HCT116 (cell line): Measurements from ENCODE around the gene RNF13. TPM values are rescaled to one million over a fixed set of nuclear protein-coding genes. Genes with fewer than 3 reads are reported as not detected.

Source experiments
- ATAC-seq: fragments of 200-7000 bp; cut with Tn5 transposase; 2 replicates; pipeline ENCODE4 v1.9.1; 2020; ENCODE audit warnings: mild to moderate bottlenecking, moderate library complexity
- BruUV-seq: library from RNA; stranded (reverse); fragments of 400-500 nt; replicated peaks from 2 replicates; lab custom pipeline; 2021; lab: Mats Ljungman, UMichigan
- CTCF ChIA-PET: fragments of 300-600 bp; sonication (Branson Sonifier 250); formaldehyde crosslinking; loops from one replicate; lab custom pipeline; 2021; ENCODE audit warnings: antibody characterized with exemption; lab: Charles Lee
- POLR2A ChIA-PET: fragments of 300-600, 350-600 bp; sonication (Branson Sonifier 250); formaldehyde crosslinking; loops from one replicate; lab custom pipeline; 2021; ENCODE audit warnings: antibody characterized with exemption; lab: Charles Lee
- RAD21 ChIA-PET, 2 experiments: fragments of 300-600 bp; sonication (Branson Sonifier 250); formaldehyde crosslinking; loops; one replicate each; lab custom pipeline; 2023; ENCODE audit warnings: low total read pairs in 2 of 2; ENCODE audit not compliant: uncharacterized antibody in 2 of 2, unreplicated experiment in 2 of 2, low non-redundant PET in 1 of 2; lab: Charles Lee
- DNase-seq: peaks from one replicate; pipeline ENCODE4 v3.0.0-alpha.2; 2010; ENCODE audit warnings: low read depth, low spot score
- H2AFZ ChIP-seq: fragments of 200-600 bp; shearing (Covaris generic), sonication (generic); 2 replicates; pipeline ENCODE4 v1.6.1; 2017; ENCODE audit warnings: low read depth, mixed run types, mixed read lengths, antibody characterized with exemption, low read length; ENCODE audit not compliant: poor library complexity, severe bottlenecking
- H3K27ac ChIP-seq: 2 replicates; pipeline ENCODE4 v1.5.1; 2012; ENCODE audit warnings: low read depth, low read length
- H3K27me3 ChIP-seq: fragments of 200-600 bp; sonication (generic); 2 replicates; pipeline ENCODE4 v1.6.1; 2016; ENCODE audit warnings: mixed run types, low read length, mixed read lengths; ENCODE audit not compliant: insufficient read depth
- H3K36me3 ChIP-seq, 2 experiments: fragments of 200-500 bp in 1 of 2; fragments of 200-600 bp in 1 of 2; sonication (Bioruptor generic) in 1 of 2; sonication (generic) in 1 of 2; 2 replicates each; pipeline versions ENCODE4 v1.5.1 to v1.6.1; 2014 to 2016; ENCODE audit warnings: low read length in 2 of 2, inconsistent platforms in 1 of 2, mixed read lengths in 1 of 2, mixed run types in 1 of 2; ENCODE audit not compliant: insufficient read depth in 2 of 2, control insufficient read depth in 1 of 2
- H3K4me1 ChIP-seq, 2 experiments: fragments of 200-600 bp in 1 of 2; sonication (generic) in 1 of 2; 2 replicates each; pipeline versions ENCODE4 v1.5.1 to v1.6.1; 2012 to 2017; ENCODE audit warnings: low read length in 2 of 2, inconsistent platforms in 1 of 2, mild to moderate bottlenecking in 1 of 2, mixed read lengths in 1 of 2, mixed run types in 1 of 2, moderate library complexity in 1 of 2; ENCODE audit not compliant: insufficient read depth in 2 of 2, control insufficient read depth in 1 of 2
- H3K4me2 ChIP-seq: fragments of 200-600 bp; sonication (generic); 2 replicates; pipeline ENCODE4 v1.6.1; 2017; ENCODE audit warnings: mixed run types, low read length, mixed read lengths
- H3K4me3 ChIP-seq, 2 experiments: fragments of 200-600 bp in 1 of 2; sonication (generic) in 1 of 2; replicated peaks in 1 of 2; 2 replicates each; pipeline ENCODE4 v1.5.1; 2011 to 2016; ENCODE audit warnings: low read length in 2 of 2, control low read depth in 1 of 2, low read depth in 1 of 2, mild to moderate bottlenecking in 1 of 2, mixed read lengths in 1 of 2, mixed run types in 1 of 2
- H3K79me2 ChIP-seq: fragments of 200-600 bp; sonication (generic); 2 replicates; pipeline ENCODE4 v1.6.1; 2017; ENCODE audit warnings: mild to moderate bottlenecking, mixed run types, low read length, moderate library complexity, mixed read lengths; ENCODE audit not compliant: insufficient read depth
- H3K9ac ChIP-seq: fragments of 200-600 bp; sonication (generic); 2 replicates; pipeline ENCODE4 v1.6.1; 2016; ENCODE audit warnings: low read length, mixed read lengths
- H3K9me2 ChIP-seq: fragments of 200-600 bp; sonication (generic), shearing (Covaris generic); 2 replicates; pipeline ENCODE4 v1.6.1; 2017; ENCODE audit warnings: mixed run types, mild to moderate bottlenecking, moderate library complexity; ENCODE audit not compliant: insufficient read depth
- H3K9me3 ChIP-seq, 2 experiments: fragments of 200-500 bp in 1 of 2; fragments of 200-600 bp in 1 of 2; sonication (Bioruptor generic) in 1 of 2; sonication (generic) in 1 of 2; 2 replicates each; pipeline ENCODE4 v1.6.1; 2014 to 2017; ENCODE audit warnings: low read length in 2 of 2, mixed read lengths in 2 of 2, inconsistent platforms in 1 of 2, low read depth in 1 of 2, mild to moderate bottlenecking in 1 of 2, mixed run types in 1 of 2, moderate library complexity in 1 of 2; ENCODE audit not compliant: control insufficient read depth in 1 of 2, insufficient read depth in 1 of 2
- H4K20me1 ChIP-seq: fragments of 200-600 bp; sonication (generic), shearing (Covaris generic); 2 replicates; pipeline ENCODE4 v1.6.1; 2017; ENCODE audit warnings: mixed run types, mild to moderate bottlenecking, moderate library complexity; ENCODE audit not compliant: insufficient read depth
- CBX3 ChIP-seq: IDR thresholded peaks from 2 replicates; pipeline ENCODE4 v1.6.1; 2012; ENCODE audit warnings: low read depth
- CEBPB ChIP-seq: IDR thresholded peaks from 2 replicates; pipeline ENCODE4 v1.6.1; 2012; ENCODE audit warnings: low read depth
- ELF1 ChIP-seq: IDR thresholded peaks from 2 replicates; pipeline ENCODE4 v1.6.1; 2012; ENCODE audit warnings: low read depth, borderline replicate concordance
- EZH2phosphoT487 ChIP-seq: fragments of 200-600 bp; IDR thresholded peaks from 2 replicates; pipeline ENCODE4 v1.6.1; 2018; ENCODE audit warnings: antibody characterized with exemption, borderline replicate concordance
- JUND ChIP-seq: IDR thresholded peaks from 2 replicates; pipeline ENCODE4 v1.6.1; 2012
- POLR2AphosphoS5 ChIP-seq: IDR thresholded peaks from 2 replicates; pipeline ENCODE4 v1.6.1; 2011; ENCODE audit warnings: mild to moderate bottlenecking, low read depth, low read length, moderate library complexity
- RAD21 ChIP-seq: IDR thresholded peaks from 2 replicates; pipeline ENCODE4 v1.6.1; 2012; ENCODE audit warnings: low read depth, mild to moderate bottlenecking
- SP1 ChIP-seq: IDR thresholded peaks from 2 replicates; pipeline ENCODE4 v1.6.1; 2012; ENCODE audit warnings: low read depth
- SRF ChIP-seq: IDR thresholded peaks from 2 replicates; pipeline ENCODE4 v1.6.1; 2012; ENCODE audit warnings: low read depth
- TCF7L2 ChIP-seq: IDR thresholded peaks from 2 replicates; pipeline ENCODE4 v1.7.0; 2011; ENCODE audit warnings: borderline replicate concordance, inconsistent platforms; ENCODE audit not compliant: insufficient read depth, insufficient read length; ENCODE audit errors: extremely low read depth
- YY1 ChIP-seq: IDR thresholded peaks from 2 replicates; pipeline ENCODE4 v1.6.1; 2011; ENCODE audit warnings: low read length, low read depth, moderate library complexity, mild to moderate bottlenecking; ENCODE audit not compliant: insufficient replicate concordance; ENCODE audit errors: extremely low read depth
- ZFX ChIP-seq: fragments of 450-650 bp; IDR thresholded peaks from 2 replicates; pipeline ENCODE4 v1.6.1; 2017
- ZNF274 ChIP-seq: fragments of 200-500 bp; sonication (Bioruptor generic); IDR thresholded peaks from 2 replicates; pipeline ENCODE4 v1.6.1; 2014; ENCODE audit warnings: mild to moderate bottlenecking, low read depth, low read length, inconsistent platforms
- intact Hi-C: fragments of 100-400 bp; cut with micrococcal nuclease; formaldehyde crosslinking; loops from 2 replicates; pipeline ENCODE4 v1.10.0; 2022
- total RNA-seq: library from RNA; stranded (reverse); gene quantifications from one replicate; pipeline ENCODE4 v1.2.1, GENCODE V29; 2021; ENCODE audit not compliant: unreplicated experiment
- TF ChIP-seq, protein P1 (sequence below): IDR thresholded peaks from 2 replicates; pipeline ENCODE4 v1.6.1; 2012
- TF ChIP-seq, protein P2 (sequence below): IDR thresholded peaks from 2 replicates; pipeline ENCODE4 v1.6.1; 2012; ENCODE audit warnings: low read depth
- TF ChIP-seq, protein P3 (sequence below): IDR thresholded peaks from 2 replicates; pipeline ENCODE4 v1.6.1; 2012

RNF13 gene
- total RNA-seq, 1 experiment from 2014 or later: 39.9 TPM

DNA sequence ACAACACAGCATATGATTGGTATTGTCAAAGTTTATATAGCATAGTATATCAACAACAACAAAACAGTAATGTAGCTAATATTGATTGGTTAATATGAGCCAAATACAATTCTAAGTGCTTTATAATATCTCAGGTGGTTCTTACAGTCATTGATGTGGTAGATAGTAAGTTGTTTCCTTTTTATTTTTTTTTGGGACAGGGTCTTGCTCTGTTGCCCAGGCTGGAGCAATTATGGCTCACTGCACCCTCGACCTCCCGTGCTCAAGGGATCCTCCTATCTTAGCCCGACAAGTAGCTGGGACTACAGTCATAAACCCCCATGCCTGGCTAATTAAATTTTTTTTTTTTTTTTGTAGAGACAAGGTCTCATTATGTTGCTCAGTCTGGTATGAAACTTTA is 2.7 kb downstream of the RNF13 start:
- H3K79me2 ChIP-seq: peaks cover 77% of the 10 kb centered on the region
- ATAC-seq: no peak
- RAD21 ChIA-PET: no interaction called here
- no peak overlapping the region for H3K4me3 ChIP-seq
- no peak for TF ChIP-seq YY1
- TF ChIP-seq, protein P1, sequence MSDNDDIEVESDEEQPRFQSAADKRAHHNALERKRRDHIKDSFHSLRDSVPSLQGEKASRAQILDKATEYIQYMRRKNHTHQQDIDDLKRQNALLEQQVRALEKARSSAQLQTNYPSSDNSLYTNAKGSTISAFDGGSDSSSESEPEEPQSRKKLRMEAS: no peak
- TF ChIP-seq CEBPB: no peak
- TF ChIP-seq POLR2AphosphoS5: no peak
- no peak for TF ChIP-seq SRF
- TF ChIP-seq, all 23 proteins: peak for 0
- H3K9ac ChIP-seq: no peak overlapping the region
- H4K20me1 ChIP-seq: 0 out of 2 replicates have a peak, but pooled peaks cover 6% of the 10 kb centered on the region
- H3K9me2 ChIP-seq: no peaks in the 10 kb centered on the region
- H3K9me3 ChIP-seq: no peaks in the 10 kb centered on the region
- CTCF ChIA-PET: interaction anchor here (0.6 kb wide), 1 partner anchor 8 kb away, joined by 3 read pairs; no protein-coding TSS in a partner anchor
- no peak overlapping the region for H3K27ac ChIP-seq
- no peak overlapping the region for H3K4me2 ChIP-seq
- POLR2A ChIA-PET: no interaction called here
- H3K27me3 ChIP-seq: no peaks in the 10 kb centered on the region
- intact Hi-C loops: no loop called here
- H3K36me3 ChIP-seq: no peaks in the 10 kb centered on the region
- BruUV-seq: no TSS peak
- H3K4me1 ChIP-seq: peaks cover 34 to 42% of the 10 kb centered on the region in 2 experiments
- no peak overlapping the region for H2AFZ ChIP-seq
- DNase-seq: no peak

DNA sequence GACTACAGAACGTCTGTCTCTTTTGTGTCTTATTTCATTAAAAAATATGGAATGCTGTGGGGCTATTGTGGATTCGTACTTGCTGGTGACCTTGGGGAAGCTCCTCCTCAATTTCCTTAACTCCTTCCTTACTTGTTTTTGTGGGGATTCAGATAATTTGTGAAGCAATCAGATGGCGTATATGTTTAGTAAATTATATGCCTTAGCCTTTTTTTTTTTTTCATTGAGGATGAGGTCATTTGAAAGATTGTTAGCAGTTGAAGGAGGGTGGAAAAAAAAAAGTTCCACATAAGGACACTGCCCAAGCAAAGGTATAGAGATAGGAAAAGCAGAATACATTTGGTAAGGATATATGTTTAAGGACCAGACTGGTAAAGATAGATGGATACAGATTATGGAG is 3.3 kb downstream of the RNF13 start:
- ChIA-PET POLR2A (no interaction called here), RAD21 (no interaction called here), CTCF (interaction anchor here (0.6 kb wide), 1 partner anchor 8 kb away, joined by 3 read pairs; no protein-coding TSS in a partner anchor)
- H3K4me1 ChIP-seq: peaks cover 28 to 41% of the 10 kb centered on the region in 2 experiments
- H3K27me3 ChIP-seq: no peaks in the 10 kb centered on the region
- peaks cover 83% of the 10 kb centered on the region for H3K79me2 ChIP-seq
- H2AFZ ChIP-seq: no peak overlapping the region
- TF ChIP-seq JUND (no peak), YY1 (no peak), SP1 (no peak), CBX3 (no peak), ZFX (no peak), TCF7L2 (no peak), RAD21 (no peak), EZH2phosphoT487 (no peak), ELF1 (no peak), ZNF274 (no peak), CEBPB (no peak), SRF (no peak)
- TF ChIP-seq, protein P1: no peak
- TF ChIP-seq, protein P2, sequence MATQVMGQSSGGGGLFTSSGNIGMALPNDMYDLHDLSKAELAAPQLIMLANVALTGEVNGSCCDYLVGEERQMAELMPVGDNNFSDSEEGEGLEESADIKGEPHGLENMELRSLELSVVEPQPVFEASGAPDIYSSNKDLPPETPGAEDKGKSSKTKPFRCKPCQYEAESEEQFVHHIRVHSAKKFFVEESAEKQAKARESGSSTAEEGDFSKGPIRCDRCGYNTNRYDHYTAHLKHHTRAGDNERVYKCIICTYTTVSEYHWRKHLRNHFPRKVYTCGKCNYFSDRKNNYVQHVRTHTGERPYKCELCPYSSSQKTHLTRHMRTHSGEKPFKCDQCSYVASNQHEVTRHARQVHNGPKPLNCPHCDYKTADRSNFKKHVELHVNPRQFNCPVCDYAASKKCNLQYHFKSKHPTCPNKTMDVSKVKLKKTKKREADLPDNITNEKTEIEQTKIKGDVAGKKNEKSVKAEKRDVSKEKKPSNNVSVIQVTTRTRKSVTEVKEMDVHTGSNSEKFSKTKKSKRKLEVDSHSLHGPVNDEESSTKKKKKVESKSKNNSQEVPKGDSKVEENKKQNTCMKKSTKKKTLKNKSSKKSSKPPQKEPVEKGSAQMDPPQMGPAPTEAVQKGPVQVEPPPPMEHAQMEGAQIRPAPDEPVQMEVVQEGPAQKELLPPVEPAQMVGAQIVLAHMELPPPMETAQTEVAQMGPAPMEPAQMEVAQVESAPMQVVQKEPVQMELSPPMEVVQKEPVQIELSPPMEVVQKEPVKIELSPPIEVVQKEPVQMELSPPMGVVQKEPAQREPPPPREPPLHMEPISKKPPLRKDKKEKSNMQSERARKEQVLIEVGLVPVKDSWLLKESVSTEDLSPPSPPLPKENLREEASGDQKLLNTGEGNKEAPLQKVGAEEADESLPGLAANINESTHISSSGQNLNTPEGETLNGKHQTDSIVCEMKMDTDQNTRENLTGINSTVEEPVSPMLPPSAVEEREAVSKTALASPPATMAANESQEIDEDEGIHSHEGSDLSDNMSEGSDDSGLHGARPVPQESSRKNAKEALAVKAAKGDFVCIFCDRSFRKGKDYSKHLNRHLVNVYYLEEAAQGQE: no peak
- TF ChIP-seq, protein P3, sequence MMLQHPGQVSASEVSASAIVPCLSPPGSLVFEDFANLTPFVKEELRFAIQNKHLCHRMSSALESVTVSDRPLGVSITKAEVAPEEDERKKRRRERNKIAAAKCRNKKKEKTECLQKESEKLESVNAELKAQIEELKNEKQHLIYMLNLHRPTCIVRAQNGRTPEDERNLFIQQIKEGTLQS: no peak
- no TSS peak for BruUV-seq
- 0 out of 2 replicates have a peak, but pooled peaks cover 6% of the 10 kb centered on the region for H4K20me1 ChIP-seq
- H3K9me2 ChIP-seq: no peaks in the 10 kb centered on the region
- intact Hi-C loops: no loop called here
- H3K36me3 ChIP-seq: no peaks in the 10 kb centered on the region
- H3K9ac ChIP-seq: no peak overlapping the region
- H3K4me2 ChIP-seq: no peak overlapping the region
- no peaks in the 10 kb centered on the region for H3K9me3 ChIP-seq
- DNase-seq: no peak
- no peak overlapping the region for H3K27ac ChIP-seq
- ATAC-seq: no peak
- H3K4me3 ChIP-seq: no peak overlapping the region
